OCI-LY1 (cell line): ENCODE data around the gene GOLPH3L.

ENCODE experiments used
- CTCF ChIP-seq: fragments of 200-600 bp; sonication (generic), shearing (Covaris generic); IDR thresholded peaks from 2 replicates; pipeline ENCODE4 v1.5.1; 2017; ENCODE audit warnings: mild to moderate bottlenecking, antibody characterized with exemption, low read length, moderate library complexity, mixed read lengths
- EZH2 ChIP-seq: fragments of 200-600 bp; sonication (generic), shearing (Covaris generic); IDR thresholded peaks from 2 replicates; pipeline ENCODE4 v1.8.0; 2017; ENCODE audit warnings: borderline replicate concordance, mixed run types, mild to moderate bottlenecking, antibody characterized with exemption, low read length, moderate library complexity, mixed read lengths

GRCh38 chr1:150650193-150650592 is 46.8 kb downstream of the GOLPH3L start:
- TF ChIP-seq CTCF = no peak
- no peak for TF ChIP-seq EZH2
